ENCODE results near the gene CACNA1C.
"Not testable (repeated sequence)": the region's sequence is repeated elsewhere in the genome, so short reads cannot be mapped to it uniquely, and the experiment has no call there.

CACNA1C gene

DNA sequence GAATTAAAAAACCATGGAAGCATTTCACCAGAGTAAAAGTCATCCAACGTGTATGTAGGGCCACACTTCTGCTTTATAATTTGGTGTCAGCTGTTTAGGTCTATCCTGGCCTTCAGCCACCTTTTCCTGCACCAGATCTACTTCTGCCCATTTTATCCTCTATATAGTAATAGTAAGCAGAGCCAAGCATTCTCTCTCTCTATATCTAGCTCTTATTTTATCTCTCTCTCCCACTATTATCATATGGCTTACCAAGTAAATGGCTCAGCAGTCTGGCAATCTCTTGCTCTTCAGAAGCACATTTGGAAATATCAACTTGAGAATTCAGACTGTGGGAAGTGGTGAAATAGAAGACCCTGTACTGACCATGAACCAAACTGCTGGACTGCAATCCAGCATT, 657.9 kb downstream of the CACNA1C start:
- no peak for FAIRE-seq

- FAIRE-seq, result no peak
Measured at GRCh38 chr12:2719392-2719791, 666.6 kb downstream of the CACNA1C start.

GRCh38 chr12:2722806-2723205, 670.0 kb downstream of the CACNA1C start:
- FAIRE-seq, result no peak

DNA sequence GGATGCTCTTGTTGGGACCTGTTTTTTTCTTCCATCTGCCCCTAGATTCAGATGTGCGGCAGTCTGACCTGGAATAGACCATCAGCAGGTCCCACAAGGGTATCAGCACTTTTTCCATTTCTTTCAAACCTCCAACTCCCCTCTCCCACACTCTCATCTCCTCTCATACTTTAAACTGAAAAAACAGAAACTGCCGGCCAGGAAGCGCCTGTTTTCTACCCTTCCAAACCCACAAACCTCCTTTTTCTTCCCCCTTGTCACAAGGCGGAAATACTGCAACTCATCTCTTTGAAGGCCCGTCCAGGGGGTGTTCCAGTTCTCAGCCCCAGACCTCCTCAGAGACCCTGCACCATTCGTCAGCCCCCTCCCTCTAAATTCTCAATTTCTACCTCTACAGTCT, 679.5 kb downstream of the CACNA1C start:
- FAIRE-seq, result no peak

DNA sequence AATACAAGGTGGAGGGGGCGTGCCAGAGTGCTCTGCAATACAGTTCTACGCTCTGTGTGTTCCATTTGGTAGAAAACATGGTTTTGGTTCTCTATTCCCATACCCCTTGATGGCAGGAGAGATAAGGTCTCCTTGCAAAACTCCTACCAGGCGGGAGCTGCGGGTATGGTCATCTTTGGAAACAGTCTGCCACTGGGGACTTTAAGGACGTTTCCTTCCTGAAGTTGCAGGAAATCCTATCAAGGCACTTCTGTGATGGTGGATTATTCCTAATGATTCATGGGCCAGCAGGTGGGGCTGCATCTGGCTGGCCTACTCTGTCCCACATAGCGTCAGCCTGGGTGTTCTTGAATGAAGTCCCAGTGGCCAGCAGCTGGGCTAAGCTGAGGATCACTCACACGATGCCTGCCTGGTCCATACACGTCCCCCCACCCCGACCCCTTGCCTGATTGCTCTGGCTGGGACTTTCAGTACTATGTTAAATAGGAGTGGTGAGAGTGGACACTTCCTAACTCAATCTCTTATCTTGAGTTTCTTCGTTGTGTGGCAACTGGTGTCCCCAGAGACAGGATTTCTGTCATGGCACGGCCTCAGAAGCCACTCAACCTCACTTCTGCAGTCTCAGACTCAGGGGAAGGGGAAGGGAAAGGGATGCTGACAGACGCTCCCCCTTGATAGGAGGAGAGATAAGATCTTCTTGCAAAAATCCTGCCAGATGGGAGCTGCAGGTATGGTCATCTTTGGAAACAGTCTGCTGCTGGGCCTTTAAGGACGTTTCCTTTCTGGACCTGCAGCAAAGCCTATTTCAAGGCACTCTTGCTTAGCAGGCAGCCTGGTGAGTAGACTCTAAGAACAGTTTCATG, 680.9 kb downstream of the CACNA1C start:
- no peak for FAIRE-seq

GRCh38 chr12:2735432-2735831, 682.6 kb downstream of the CACNA1C start:
- FAIRE-seq, result no peak

DNA sequence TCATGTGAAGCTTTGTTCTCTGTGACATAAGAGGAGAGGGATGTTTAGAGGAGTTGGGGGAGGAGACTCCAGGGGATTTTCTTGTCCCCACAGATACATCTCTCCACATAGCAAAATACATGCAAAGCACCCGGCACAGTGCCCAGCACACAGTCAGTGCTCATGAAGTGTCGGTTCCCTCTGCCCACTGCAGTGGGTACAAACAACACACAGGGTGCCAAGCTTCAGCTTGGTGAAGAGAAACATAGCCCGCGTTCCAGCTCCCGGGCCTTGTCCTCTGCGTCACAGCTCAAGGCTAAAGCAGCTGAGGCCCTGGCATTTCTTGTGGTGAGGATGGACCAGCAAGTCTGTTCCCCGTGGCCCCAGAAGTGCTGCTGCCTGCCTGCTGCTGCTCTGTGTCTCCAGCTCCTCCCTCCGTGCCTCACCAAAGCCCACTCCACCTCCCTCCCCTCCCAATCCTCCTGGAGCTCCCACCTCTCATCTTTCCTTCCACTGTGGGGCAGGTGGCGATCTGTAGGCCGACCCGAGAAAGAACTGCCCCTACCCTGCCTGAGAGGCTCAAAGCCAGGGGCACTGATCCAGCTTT, 685.0 kb downstream of the CACNA1C start:
- no peak for FAIRE-seq

- FAIRE-seq, result no peak
Measured at GRCh38 chr12:2739069-2739468, 686.3 kb downstream of the CACNA1C start.

GRCh38 chr12:2739832-2740641, 687.2 kb downstream of the CACNA1C start:
- no peak for FAIRE-seq

DNA sequence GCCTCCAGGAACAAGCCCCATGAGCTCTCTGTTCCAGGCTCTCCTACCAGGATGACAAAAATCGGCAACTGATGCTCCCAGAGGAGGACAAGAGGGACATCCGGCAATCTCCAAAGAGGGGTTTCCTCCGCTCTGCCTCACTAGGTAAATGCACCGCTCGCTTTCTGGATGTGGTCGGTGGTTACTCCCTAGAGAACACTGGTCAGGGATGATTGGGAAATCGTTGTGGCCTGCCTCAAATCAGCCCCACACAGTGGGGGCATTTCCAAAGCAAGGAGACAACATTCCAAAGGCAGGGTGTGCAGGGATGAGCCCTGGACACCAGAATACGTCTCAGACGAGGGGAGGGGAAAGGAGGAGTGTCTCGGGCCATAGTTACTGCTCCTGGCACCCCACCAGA, 689.2 kb downstream of the CACNA1C start:
- not testable (repeated sequence) for FAIRE-seq

DNA sequence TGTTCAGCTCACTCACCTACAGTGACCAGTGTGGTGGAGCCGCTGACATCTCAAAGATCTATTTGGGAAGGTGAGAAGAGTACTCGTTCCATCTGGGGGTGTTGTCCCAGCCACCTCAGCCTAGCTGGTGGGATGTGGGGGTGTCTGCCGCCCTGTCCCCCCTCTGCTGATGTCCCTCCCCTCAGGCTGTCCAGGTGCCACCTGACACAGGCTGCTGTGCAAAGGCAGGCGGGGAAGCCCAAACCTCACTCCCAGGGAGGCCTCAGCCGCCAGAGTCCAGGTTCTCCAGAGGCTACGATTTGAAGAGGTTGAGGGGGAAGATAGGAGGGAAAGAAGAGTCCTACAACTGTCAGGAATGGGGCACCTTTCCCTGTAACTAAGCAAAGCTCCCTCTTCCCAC, 690.7 kb downstream of the CACNA1C start:
- FAIRE-seq, result no peak

DNA sequence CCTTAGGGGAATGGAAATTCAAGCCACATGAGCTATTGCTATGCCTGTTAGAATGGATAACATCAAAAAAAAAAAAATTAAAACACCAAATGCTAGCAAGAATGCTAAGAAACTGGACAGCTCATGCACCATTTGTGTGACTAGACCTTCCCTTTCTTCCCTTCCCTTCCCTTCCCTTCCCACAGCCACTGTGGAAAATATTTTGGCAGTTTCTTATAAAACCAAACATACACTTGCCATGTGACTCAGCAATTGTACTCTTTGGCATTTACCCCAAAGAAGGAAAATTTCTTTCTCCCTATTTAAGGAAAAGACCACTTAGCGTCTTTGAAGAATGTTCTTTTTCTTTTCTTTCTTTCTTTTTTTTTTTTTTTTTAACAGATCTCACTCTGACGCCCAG, 692.9 kb downstream of the CACNA1C start:
- FAIRE-seq, result no peak
